GM23248 (cell line): ENCODE data around the gene SNIP1. TPM values are rescaled to one million over a fixed set of nuclear protein-coding genes. Genes with fewer than 3 reads are reported as not detected.
"Not testable (repeated sequence)": the region's sequence is repeated elsewhere in the genome, so short reads cannot be mapped to it uniquely, and the experiment has no call there.

Source experiments
- DNase-seq: peaks from one replicate; pipeline ENCODE4 v3.0.0-alpha.2; 2015
- H2AFZ ChIP-seq: fragments of 200-600 bp; sonication (generic); 2 replicates; pipeline ENCODE4 v1.6.1; 2016; ENCODE audit warnings: antibody characterized with exemption
- H3F3A ChIP-seq: fragments of 200-600 bp; sonication (generic); 2 replicates; pipeline ENCODE4 v1.6.1; 2016; ENCODE audit warnings: mild to moderate bottlenecking, antibody characterized with exemption, mixed run types; ENCODE audit not compliant: insufficient read depth
- H3K27ac ChIP-seq: fragments of 200-600 bp; sonication (generic); 2 replicates; pipeline ENCODE4 v1.5.1; 2016; ENCODE audit warnings: mild to moderate bottlenecking
- H3K27me3 ChIP-seq: fragments of 200-600 bp; sonication (generic); replicated peaks from 2 replicates; pipeline ENCODE4 v1.6.1; 2016; ENCODE audit warnings: mild to moderate bottlenecking; ENCODE audit not compliant: insufficient read depth
- H3K36me3 ChIP-seq: fragments of 200-600 bp; sonication (generic); 2 replicates; pipeline ENCODE4 v1.6.1; 2016; ENCODE audit warnings: low read depth, mild to moderate bottlenecking
- H3K4me1 ChIP-seq: fragments of 200-600 bp; sonication (generic); 2 replicates; pipeline ENCODE4 v1.6.1; 2016; ENCODE audit warnings: mild to moderate bottlenecking; ENCODE audit not compliant: insufficient read depth
- H3K4me2 ChIP-seq: fragments of 200-600 bp; sonication (generic); one replicate; pipeline ENCODE4 v1.6.1; 2016; ENCODE audit warnings: mild to moderate bottlenecking; ENCODE audit not compliant: unreplicated experiment
- H3K4me3 ChIP-seq: fragments of 200-600 bp; sonication (generic); 2 replicates; pipeline ENCODE4 v1.5.1; 2016; ENCODE audit warnings: mild to moderate bottlenecking
- H3K79me2 ChIP-seq: fragments of 200-600 bp; sonication (generic); 2 replicates; pipeline ENCODE4 v1.6.1; 2016; ENCODE audit warnings: mild to moderate bottlenecking; ENCODE audit not compliant: insufficient read depth
- H3K9ac ChIP-seq: fragments of 200-600 bp; sonication (generic); 2 replicates; pipeline ENCODE4 v1.6.1; 2016; ENCODE audit warnings: mild to moderate bottlenecking
- H3K9me2 ChIP-seq: fragments of 200-600 bp; sonication (generic); 2 replicates; pipeline ENCODE4 v1.6.1; 2016; ENCODE audit warnings: mixed run types, mild to moderate bottlenecking, moderate library complexity; ENCODE audit not compliant: insufficient read depth
- H3K9me3 ChIP-seq: fragments of 200-600 bp; sonication (generic); one replicate; pipeline ENCODE4 v1.6.1; 2017; ENCODE audit warnings: low read depth
- H4K20me1 ChIP-seq: fragments of 200-600 bp; sonication (generic); 2 replicates; pipeline ENCODE4 v1.6.0; 2016; ENCODE audit not compliant: insufficient read depth
- EZH2 ChIP-seq: fragments of 200-600 bp; sonication (generic); IDR thresholded peaks from 2 replicates; pipeline ENCODE4 v1.6.1; 2018; ENCODE audit warnings: antibody characterized with exemption, mild to moderate bottlenecking; ENCODE audit not compliant: insufficient read depth, poor library complexity, severe bottlenecking
- EZH2phosphoT487 ChIP-seq: fragments of 200-600 bp; sonication (generic); IDR thresholded peaks from 2 replicates; pipeline ENCODE4 v1.6.1; 2018; ENCODE audit warnings: antibody characterized with exemption, moderate library complexity, mild to moderate bottlenecking, low read depth; ENCODE audit not compliant: insufficient read depth
- WGBS, 2 experiments: methylation state at CpG; one replicate each; pipeline ENCODE4 v1.1.6; 2015 to 2017; ENCODE audit warnings: low lambda C conversion rate in 2 of 2, low coverage in 1 of 2; ENCODE audit errors: missing lambda C conversion rate in 2 of 2; 5-methylcytosine and 5-hydroxymethylcytosine counted together
- in situ Hi-C: fragments of 300-500 bp; cut with MboI; formaldehyde crosslinking; loops from 2 replicates; pipeline ENCODE4 v1.15.0; 2020
- polyA plus RNA-seq: library from polyadenylated mRNA; unstranded; fragments of >200 nt; fragmentation: Nextera tagmentation; extraction: Ambion mirVana; gene quantifications from 2 replicates; pipeline ENCODE4 v1.2.1, GENCODE V29; 2016
- total RNA-seq: library from RNA; depleted of rRNA; stranded (reverse); fragments of >200 nt; shearing (Covaris generic); gene quantifications from 2 replicates; pipeline ENCODE4 v1.2.3, GENCODE V29; 2014

The SNIP1 gene
- total and polyA plus RNA-seq, 2 experiments from 2014 or later, result 7.4 to 12.4 TPM

DNA sequence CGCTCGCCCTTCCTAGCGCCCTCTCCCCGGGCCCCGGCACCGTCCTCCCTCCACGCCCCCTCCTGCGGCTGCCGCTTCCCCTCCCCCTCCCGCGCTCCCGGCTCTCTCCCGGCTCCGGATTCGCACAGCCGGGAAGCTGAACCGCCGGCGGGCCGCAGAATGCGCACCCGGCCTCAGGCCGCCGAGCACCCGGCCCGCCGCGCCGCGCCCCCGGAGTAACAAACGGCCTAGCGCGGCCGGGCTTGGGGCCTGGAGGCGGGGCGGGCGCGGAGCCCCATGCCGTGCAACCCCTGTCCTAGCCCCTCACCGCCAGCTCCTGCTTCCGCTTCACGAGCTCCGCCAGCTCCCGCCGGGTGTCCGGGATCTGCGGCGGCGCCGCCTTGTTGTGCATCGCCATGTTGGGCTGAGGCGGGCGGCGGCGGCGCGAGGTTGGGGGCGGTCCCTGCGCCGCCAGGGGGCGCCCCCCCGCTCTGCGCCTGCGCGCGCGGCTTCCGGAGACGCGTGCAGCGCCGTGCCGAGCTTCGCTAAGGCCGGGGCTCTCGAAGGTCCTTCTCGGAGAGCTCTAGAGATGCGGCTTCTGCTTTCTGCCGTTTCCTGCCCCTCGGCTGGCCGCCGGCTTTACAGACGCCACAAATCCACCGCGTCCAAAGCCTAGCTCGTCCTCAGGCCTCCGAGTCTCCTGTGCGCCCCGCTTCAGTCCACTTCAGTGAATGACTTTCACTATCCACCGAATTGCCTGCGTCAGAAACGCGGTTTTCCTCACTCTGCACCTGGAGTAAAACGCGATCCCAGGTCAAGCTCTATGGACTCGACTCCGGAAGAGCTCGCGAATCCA lies 39.5 kb downstream of the SNIP1 start, which contains the start of gene MEAF6:
TSS of gene MEAF6 (minus strand) at position 417 of the 835 bp plus-strand sequence. CDS start at position 397, 20 bp downstream.
- Histone ChIP-seq H3K36me3 (peaks cover 15% of the 10 kb centered on the region), H3K4me3 (peak within 1 kb of the TSS; percentile 83), H3K4me1 (0 out of 2 replicates have a peak, but pooled peaks cover 4% of the 10 kb centered on the region), H3K9ac (peak within 1 kb of the TSS; percentile 82), H3K9me2 (no peaks in the 10 kb centered on the region), H3K79me2 (peaks cover 48% of the 10 kb centered on the region), H2AFZ (peak within 1 kb of the TSS; percentile 86), H3K9me3 (no peaks in the 10 kb centered on the region), H4K20me1 (no peaks in the 10 kb centered on the region), H3K4me2 (peak within 1 kb of the TSS; percentile 92), H3F3A (peaks cover 9% of the 10 kb centered on the region), H3K27me3 (no peaks in the 10 kb centered on the region), H3K27ac (peak within 1 kb of the TSS; percentile 74)
- in situ Hi-C loops, result no loop called here
- peak; percentile 92 for DNase-seq
- 0 to 1% methylated on average over 72 to 99 of the region's 100 CpGs for WGBS, 2 experiments
- no peak for TF ChIP-seq EZH2phosphoT487
- no peak for TF ChIP-seq EZH2

GRCh38 chr1:37513795-37514349 lies 40.2 kb downstream of the SNIP1 start:
- in situ Hi-C loops, result no loop called here
- H2AFZ ChIP-seq, result peak overlapping the region; percentile 86

GRCh38 chr1:37509181-37509580 lies 44.9 kb downstream of the SNIP1 start:
- H2AFZ ChIP-seq, result no peak overlapping the region
- no peak overlapping the region for H3K9ac ChIP-seq
- H3K9me2 ChIP-seq, result no peaks in the 10 kb centered on the region
- no peak overlapping the region for H3K4me2 ChIP-seq
- WGBS, 2 experiments, result 88 to 90% methylated on average over 4 of the region's 4 CpGs
- H3K36me3 ChIP-seq, result peaks cover 47% of the 10 kb centered on the region
- no peaks in the 10 kb centered on the region for H3K4me1 ChIP-seq
- no peak overlapping the region for H3K4me3 ChIP-seq
- in situ Hi-C loops, result no loop called here
- no peaks in the 10 kb centered on the region for H4K20me1 ChIP-seq
- peaks cover 96% of the 10 kb centered on the region for H3K79me2 ChIP-seq
- H3K27me3 ChIP-seq, result no peaks in the 10 kb centered on the region
- H3F3A ChIP-seq, result no peaks in the 10 kb centered on the region
- TF ChIP-seq EZH2phosphoT487 (no peak), EZH2 (no peak)
- no peak overlapping the region for H3K27ac ChIP-seq
- peak; percentile 56 for DNase-seq
- H3K9me3 ChIP-seq, result no peaks in the 10 kb centered on the region

More at GRCh38 chr1:37513795-37514349, 40.2 kb downstream of the SNIP1 start:
- Histone ChIP-seq H3K9ac (peak overlapping the region; percentile 82), H3K4me2 (peak overlapping the region; percentile 92), H4K20me1 (no peaks in the 10 kb centered on the region), H3K79me2 (peaks cover 53% of the 10 kb centered on the region), H3K4me3 (peak overlapping the region; percentile 83), H3K9me2 (no peaks in the 10 kb centered on the region), H3F3A (peaks cover 9% of the 10 kb centered on the region), H3K36me3 (peaks cover 17% of the 10 kb centered on the region), H3K27ac (peak overlapping the region; percentile 74), H3K9me3 (no peaks in the 10 kb centered on the region), H3K4me1 (0 out of 2 replicates have a peak, but pooled peaks cover 4% of the 10 kb centered on the region), H3K27me3 (no peaks in the 10 kb centered on the region)
- DNase-seq, result peak; percentile 70
- WGBS, 2 experiments, result 2% methylated on average over 19 to 26 of the region's 26 CpGs
- no peak for TF ChIP-seq EZH2phosphoT487
- no peak for TF ChIP-seq EZH2

DNA sequence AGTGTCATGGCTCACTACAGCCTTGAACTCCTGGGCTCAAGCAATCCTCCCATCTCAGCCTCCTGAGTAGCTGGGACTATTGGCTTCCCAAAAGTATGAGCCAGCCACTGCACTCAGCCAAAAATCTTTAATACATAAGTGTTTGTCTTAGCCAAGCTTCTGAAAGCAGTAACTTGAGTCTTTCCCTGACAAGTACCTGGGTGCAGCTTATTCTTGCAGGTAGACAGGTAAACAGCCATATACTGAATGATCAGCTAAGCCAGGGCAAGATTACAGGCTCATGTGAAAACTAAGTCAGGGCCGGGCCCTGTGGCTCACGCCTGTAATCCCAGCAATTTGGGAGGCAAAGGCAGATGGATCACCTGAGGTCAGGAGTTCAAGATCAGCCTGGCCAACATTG lies 47.4 kb downstream of the SNIP1 start:
- no peaks in the 10 kb centered on the region for H4K20me1 ChIP-seq
- TF ChIP-seq EZH2, result no peak
- TF ChIP-seq EZH2phosphoT487, result no peak
- H3K4me2 ChIP-seq, result no peak overlapping the region
- no peaks in the 10 kb centered on the region for H3K9me3 ChIP-seq
- no peaks in the 10 kb centered on the region for H3K27me3 ChIP-seq
- no peaks in the 10 kb centered on the region for H3K4me1 ChIP-seq
- DNase-seq, result no peak
- 98 to 100% methylated on average over 2 of the region's 2 CpGs for WGBS, 2 experiments
- no peak overlapping the region for H3K27ac ChIP-seq
- no peaks in the 10 kb centered on the region for H3K9me2 ChIP-seq
- no peak overlapping the region for H2AFZ ChIP-seq
- no peaks in the 10 kb centered on the region for H3F3A ChIP-seq
- no peak overlapping the region for H3K4me3 ChIP-seq
- peaks cover 82% of the 10 kb centered on the region for H3K79me2 ChIP-seq
- in situ Hi-C loops, result no loop called here
- H3K36me3 ChIP-seq, result peaks cover 54% of the 10 kb centered on the region
- H3K9ac ChIP-seq, result no peak overlapping the region

DNA sequence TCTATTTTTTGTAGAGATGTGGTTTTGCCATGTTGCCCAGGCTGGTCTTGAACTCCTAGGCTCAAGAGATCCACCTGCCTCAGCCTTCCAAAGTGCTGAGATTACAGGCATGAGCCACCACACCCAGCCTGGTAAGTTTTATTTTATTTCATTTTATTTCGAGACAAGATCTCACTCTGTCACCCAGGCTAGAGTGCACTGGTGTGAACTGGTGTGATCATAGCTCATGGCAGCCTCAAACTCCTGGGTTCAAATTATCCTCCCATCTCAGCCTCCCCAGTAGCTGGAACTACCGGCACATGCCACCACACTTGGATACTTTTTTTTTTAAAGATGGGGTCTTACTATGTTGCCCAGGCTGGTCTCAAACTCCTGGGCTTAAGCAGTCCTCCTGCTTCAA lies 51.3 kb downstream of the SNIP1 start:
- in situ Hi-C loops, DNase-seq, H4K20me1 ChIP-seq, H3K27ac ChIP-seq, H3K27me3 ChIP-seq, H3K4me2 ChIP-seq, H3K9me2 ChIP-seq, H3K4me3 ChIP-seq, H3K9ac ChIP-seq, H3K9me3 ChIP-seq, H2AFZ ChIP-seq: not testable (repeated sequence)
- Histone ChIP-seq H3K36me3 (peaks cover 40% of the 10 kb centered on the region), H3K4me1 (peaks cover 13% of the 10 kb centered on the region), H3F3A (peaks cover 31% of the 10 kb centered on the region; the same call in 1 of the 2 replicates), H3K79me2 (peaks cover 69% of the 10 kb centered on the region)
- 92 to 100% methylated on average over 2 of the region's 2 CpGs for WGBS, 2 experiments
